Activated CD8-positive, alpha-beta T cell treated with anti-CD3 and anti-CD28 coated beads for 36 hours (primary cell): ENCODE results near the gene PRELP. TPM values are rescaled to one million over a fixed set of nuclear protein-coding genes. Genes with fewer than 3 reads are reported as not detected.

Source experiments
- ATAC-seq: fragments of 200-7000 bp; cut with Tn5 transposase; one replicate; pipeline ENCODE4 v1.10.0; 2021; ENCODE audit warnings: mild to moderate bottlenecking, moderate library complexity
- CTCF ChIA-PET: fragments of 350-600 bp; sonication (Branson Sonifier 250); formaldehyde crosslinking; loops from one replicate; lab custom pipeline; 2021; ENCODE audit warnings: antibody characterized with exemption; lab: Charles Lee
- POLR2A ChIA-PET: fragments of 350-600 bp; sonication (Branson Sonifier 250); formaldehyde crosslinking; loops from one replicate; lab custom pipeline; 2021; ENCODE audit warnings: antibody characterized with exemption; lab: Charles Lee
- DNase-seq: peaks from one replicate; pipeline ENCODE4 v3.0.0-alpha.2; 2020
- H3K27ac Mint-ChIP-seq: one replicate; pipeline ENCODE4 v1.8.0; 2021; ENCODE audit warnings: mild to moderate bottlenecking, mixed read lengths
- H3K27me3 Mint-ChIP-seq: one replicate; pipeline ENCODE4 v1.8.0; 2021; ENCODE audit warnings: mixed read lengths
- H3K36me3 Mint-ChIP-seq: one replicate; pipeline ENCODE4 v1.8.0; 2021; ENCODE audit warnings: low read depth, mixed read lengths
- H3K4me1 Mint-ChIP-seq: one replicate; pipeline ENCODE4 v1.8.0; 2021; ENCODE audit warnings: low read depth, mixed read lengths
- H3K4me3 Mint-ChIP-seq: one replicate; pipeline ENCODE4 v1.8.0; 2021; ENCODE audit warnings: mild to moderate bottlenecking, moderate library complexity, mixed read lengths
- H3K9me3 Mint-ChIP-seq: one replicate; pipeline ENCODE4 v1.8.0; 2021; ENCODE audit warnings: mixed read lengths
- intact Hi-C: fragments of 100-400 bp; cut with micrococcal nuclease; formaldehyde crosslinking; loops from one replicate; pipeline ENCODE4 v1.10.0; 2022
- total RNA-seq, 2 experiments: library from RNA; stranded (reverse); gene quantifications; one replicate each; pipeline ENCODE4 v1.2.3, GENCODE V29; 2021
- TF ChIP-seq, protein P1 (sequence below): fragments of 200-600 bp; IDR thresholded peaks from one replicate; pipeline ENCODE4 v1.8.0; 2022; ENCODE audit warnings: antibody characterized with exemption, mild to moderate bottlenecking

The PRELP gene
- total RNA-seq, 2 experiments from 2014 or later: not detected

DNA sequence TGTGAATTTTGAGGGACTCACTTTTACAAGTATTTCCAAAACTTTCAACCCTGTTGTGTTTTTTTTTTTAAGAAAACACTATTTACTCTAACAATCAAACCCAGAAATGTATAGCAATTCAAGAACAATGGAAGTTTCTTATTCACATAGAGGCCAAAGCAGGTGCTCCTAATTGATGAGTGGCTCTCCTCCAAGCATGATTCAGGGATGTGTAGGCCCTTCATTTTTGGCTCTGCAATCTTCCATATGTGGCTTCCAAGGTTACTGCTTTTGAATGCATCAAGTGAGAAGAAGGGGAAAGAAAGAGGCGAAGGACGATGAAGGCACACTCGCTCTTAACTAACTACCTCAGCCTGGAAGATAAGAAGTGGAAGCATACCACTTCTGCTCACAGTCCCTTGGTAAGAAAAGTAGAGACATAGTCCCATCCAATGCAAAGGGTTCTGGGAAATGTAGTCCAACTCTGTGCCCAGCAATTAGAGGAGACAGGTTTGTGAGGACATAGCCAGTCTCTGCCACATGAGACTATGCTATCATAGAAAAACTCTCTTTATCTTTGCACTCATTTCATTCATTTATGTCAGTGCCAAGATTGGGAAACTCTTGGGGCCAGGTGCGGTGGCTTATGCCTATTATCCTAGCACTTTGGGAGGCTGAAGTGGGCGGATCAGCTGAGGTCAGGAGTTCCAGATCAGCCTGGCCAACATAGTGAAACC lies 64.4 kb downstream of the PRELP start:
- DNase-seq: no peak
- Mint-ChIP-seq H3K9me3 (no peaks in the 10 kb centered on the region), H3K27ac (no peak overlapping the region), H3K36me3 (no peaks in the 10 kb centered on the region), H3K4me1 (no peaks in the 10 kb centered on the region), H3K27me3 (peaks cover 2% of the 10 kb centered on the region), H3K4me3 (no peak overlapping the region)
- no peak for ATAC-seq
- POLR2A ChIA-PET: no interaction called here
- intact Hi-C loops: no loop called here
- CTCF ChIA-PET: no interaction called here
- TF ChIP-seq, protein P1, sequence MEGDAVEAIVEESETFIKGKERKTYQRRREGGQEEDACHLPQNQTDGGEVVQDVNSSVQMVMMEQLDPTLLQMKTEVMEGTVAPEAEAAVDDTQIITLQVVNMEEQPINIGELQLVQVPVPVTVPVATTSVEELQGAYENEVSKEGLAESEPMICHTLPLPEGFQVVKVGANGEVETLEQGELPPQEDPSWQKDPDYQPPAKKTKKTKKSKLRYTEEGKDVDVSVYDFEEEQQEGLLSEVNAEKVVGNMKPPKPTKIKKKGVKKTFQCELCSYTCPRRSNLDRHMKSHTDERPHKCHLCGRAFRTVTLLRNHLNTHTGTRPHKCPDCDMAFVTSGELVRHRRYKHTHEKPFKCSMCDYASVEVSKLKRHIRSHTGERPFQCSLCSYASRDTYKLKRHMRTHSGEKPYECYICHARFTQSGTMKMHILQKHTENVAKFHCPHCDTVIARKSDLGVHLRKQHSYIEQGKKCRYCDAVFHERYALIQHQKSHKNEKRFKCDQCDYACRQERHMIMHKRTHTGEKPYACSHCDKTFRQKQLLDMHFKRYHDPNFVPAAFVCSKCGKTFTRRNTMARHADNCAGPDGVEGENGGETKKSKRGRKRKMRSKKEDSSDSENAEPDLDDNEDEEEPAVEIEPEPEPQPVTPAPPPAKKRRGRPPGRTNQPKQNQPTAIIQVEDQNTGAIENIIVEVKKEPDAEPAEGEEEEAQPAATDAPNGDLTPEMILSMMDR: no peak

Other genes with a start within 250 kb of the PRELP start
- gene CHIT1, start 246.1 kb upstream of the PRELP start, total RNA-seq: under 1 TPM; 0.56 to 0.74 TPM
- 100 to 1,000 TPM; 115 TPM for gene BTG2, start 170.3 kb upstream of the PRELP start, total RNA-seq
- gene FMOD, start 124.7 kb upstream of the PRELP start, total RNA-seq: 1 to 10 TPM; 1.4 to 2.4 TPM
- not detected for gene OPTC, start 18.3 kb downstream of the PRELP start, total RNA-seq
- 10 to 100 TPM; 12.0 to 15.9 TPM for gene ATP2B4, start 151.0 kb downstream of the PRELP start, total RNA-seq